Muscle of arm (tissue), 12 donors: ENCODE data around the gene HEPHL1. TPM values are rescaled to one million over a fixed set of nuclear protein-coding genes. Genes with fewer than 3 reads are reported as not detected.
"Not testable (repeated sequence)": the region's sequence is repeated elsewhere in the genome, so short reads cannot be mapped to it uniquely, and the experiment has no call there.

Experiments
- DNase-seq: peaks from one replicate; pipeline ENCODE4 v3.0.0-alpha.2; 2013
- polyA plus RNA-seq, 12 donors: library from polyadenylated mRNA; unstranded; fragments of 120-200 nt; gene quantifications; one replicate each; pipeline ENCODE4 v1.2.1, GENCODE V29; 2013; ENCODE audit not compliant: insufficient read length in 12 of 12

Gene HEPHL1
- polyA plus RNA-seq, 12 donors = 0.03 to 0.07 (median 0.04) TPM; not detected in 7

GRCh38 chr11:94150704-94151685, 129.8 kb downstream of the HEPHL1 start:
- no peak for DNase-seq

GRCh38 chr11:94151903-94152677, 130.9 kb downstream of the HEPHL1 start:
- no peak for DNase-seq

- DNase-seq = no peak
Measured at GRCh38 chr11:94152678-94153065, 131.5 kb downstream of the HEPHL1 start.

GRCh38 chr11:94153320-94153719, 132.2 kb downstream of the HEPHL1 start:
- DNase-seq = no peak

GRCh38 chr11:94154095-94154856, 133.1 kb downstream of the HEPHL1 start:
- no peak for DNase-seq

- not testable (repeated sequence) for DNase-seq
Measured at GRCh38 chr11:94157339-94157738, 136.2 kb downstream of the HEPHL1 start.

Other genes with a start within 250 kb of the HEPHL1 start
- 10 to 100 TPM in 11 of 12 donors, not detected in 1; 16.7 to 52.7 (median 24.7) TPM for gene MED17, start 237.1 kb upstream of the HEPHL1 start, polyA plus RNA-seq
- gene VSTM5, start 170.7 kb upstream of the HEPHL1 start, polyA plus RNA-seq = under 1 TPM in 10 of 12 donors, not detected in 2; 0.12 to 0.98 (median 0.44) TPM
- 10 to 100 TPM in 11 of 12 donors, not detected in 1; 18.5 to 33.8 (median 25.4) TPM for gene PANX1, start 107.5 kb downstream of the HEPHL1 start, polyA plus RNA-seq